ENCODE results near the gene CATSPER4.
A peak's percentile ranks its signal among the peaks of the same experiment; 100 is the strongest.

The CATSPER4 gene

DNA sequence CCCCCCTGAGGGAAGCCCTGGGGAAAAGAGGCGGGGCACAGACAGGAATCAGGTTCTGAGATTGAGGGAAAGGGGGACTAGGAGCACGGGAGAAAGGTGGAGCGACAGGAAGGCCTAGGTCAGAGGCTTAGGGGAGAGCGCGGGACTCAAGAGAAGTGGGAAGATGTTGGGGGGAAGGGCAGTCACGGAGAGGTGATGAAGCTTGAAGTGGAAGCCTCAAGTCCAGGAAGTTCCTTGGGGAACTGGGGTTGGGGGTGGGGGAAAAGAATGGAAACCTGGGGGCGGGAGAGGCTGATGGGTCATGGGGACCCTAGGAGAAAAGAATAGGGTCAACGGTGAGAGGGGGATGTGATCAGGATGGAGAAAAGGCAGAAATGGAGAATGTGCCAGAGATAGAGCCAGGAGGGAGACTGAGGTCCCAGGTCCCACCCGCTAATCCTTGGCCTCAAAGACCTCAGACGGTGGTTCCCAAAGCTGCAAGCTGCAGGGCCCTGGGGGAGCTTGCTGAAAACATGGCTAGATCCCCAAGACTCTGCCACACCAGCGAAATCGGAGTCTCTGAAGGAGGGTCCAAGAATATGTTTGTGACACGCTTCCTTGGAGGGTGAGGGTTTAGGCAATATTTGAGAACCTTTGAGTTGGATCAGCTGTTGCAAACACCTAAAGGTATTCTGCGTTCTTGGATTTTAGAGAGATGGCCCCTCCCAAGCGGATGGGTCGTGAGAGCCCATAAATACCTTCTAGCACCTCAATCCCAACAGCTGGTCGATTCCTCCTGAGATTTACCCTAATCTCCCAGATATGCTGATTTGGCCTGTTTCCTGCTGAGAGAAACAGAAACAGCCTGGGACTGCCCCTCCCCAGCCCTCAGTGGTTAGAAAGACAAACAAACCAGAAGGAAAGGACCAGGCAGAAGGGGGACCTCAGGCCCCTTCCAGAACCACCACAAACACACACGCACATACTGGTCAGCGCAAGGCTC, 25.2 kb upstream of the CATSPER4 start:
- no peak for DNase-seq (ENCODE audit: low read depth in 3 of 3)

DNA sequence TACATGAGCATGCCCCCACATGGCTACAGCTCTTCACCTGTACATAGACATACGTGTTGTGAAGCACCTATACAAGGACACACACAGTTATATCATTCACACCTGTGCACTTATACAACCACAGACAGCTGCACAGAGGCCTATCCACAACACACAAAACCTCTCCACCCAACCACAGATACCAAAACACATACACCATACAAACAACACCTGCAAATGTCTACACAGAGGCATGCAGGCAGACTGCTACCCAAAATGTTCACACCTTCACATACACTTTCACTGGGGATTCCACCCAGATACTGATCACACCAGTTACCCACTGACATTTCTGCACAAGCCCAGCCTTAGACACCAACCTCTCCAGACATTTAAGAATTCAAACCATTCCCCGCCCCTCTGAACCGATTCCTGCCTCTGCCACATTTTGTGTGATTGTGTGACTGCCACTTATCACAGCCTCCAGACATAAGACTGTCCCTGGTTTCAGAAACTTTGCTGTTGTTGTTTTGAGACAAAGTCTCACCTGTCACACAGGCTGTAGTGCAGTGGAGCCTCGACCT, 23.6 kb upstream of the CATSPER4 start:
- DNase-seq (ENCODE audit: low read depth in 3 of 3) = no peak

DNA sequence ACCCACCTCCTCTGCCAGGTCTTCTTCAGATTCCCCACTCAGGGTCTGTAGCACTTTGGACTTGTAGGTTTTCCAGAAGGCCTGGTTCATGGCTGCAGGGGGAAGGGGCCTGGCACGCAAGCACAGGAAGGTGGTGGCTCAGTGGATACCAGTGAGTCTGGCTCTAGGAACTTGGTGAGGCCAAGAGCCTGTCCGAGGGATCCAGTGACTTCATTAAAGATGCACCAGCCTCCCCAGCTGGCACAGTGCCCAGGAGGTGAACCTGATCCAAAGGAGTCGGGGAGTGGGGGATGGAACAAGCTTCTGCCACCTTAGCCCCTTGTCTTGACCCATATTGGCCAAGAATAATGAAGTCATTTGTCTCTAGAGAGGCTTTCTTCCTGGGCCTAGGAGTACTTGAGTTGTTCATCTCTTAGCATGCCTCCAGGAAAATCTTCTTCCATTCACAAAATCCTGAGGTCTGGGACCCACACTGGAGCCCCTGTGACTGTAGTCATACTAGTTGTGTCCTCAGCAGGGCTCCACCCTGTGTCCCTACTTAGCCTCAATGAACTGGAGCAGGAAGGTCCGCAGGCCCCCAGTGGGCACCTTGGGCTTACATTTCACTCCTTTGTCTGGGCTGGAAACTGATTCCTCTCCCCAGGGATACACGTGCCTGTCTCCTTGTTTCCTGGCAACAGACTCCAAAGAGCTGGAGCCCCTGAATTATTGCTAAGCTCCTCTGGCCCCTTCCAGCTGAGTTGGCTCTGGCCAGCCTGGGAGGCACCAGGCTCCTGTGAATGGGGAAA, 21.8 kb upstream of the CATSPER4 start, which contains the start of gene C1orf232:
Gene C1orf232, minus strand, starts transcription at position 554 of the 788 bp plus-strand sequence. Its CDS starts 464 bp downstream, at position 90.
- no peak for DNase-seq (ENCODE audit: low read depth in 3 of 3)

DNA sequence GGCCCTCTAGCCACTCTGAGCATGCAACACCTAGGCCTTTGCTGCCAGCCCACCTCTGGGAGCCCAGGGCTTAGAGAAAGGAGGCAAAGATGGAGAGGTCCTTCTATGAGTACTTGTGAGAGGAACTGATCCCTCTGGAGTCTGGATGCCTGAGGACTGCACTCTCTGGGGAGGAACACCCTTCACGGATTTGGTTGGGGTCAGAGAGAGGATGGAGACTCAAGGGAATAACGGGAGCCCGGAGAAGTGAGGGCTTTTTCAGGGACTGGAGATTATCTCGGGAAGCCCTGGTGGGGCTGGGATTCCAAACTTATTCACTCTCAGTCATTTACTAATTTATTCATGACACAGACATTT, 21.2 kb upstream of the CATSPER4 start:
- no peak for DNase-seq (ENCODE audit: low read depth in 3 of 3)

DNA sequence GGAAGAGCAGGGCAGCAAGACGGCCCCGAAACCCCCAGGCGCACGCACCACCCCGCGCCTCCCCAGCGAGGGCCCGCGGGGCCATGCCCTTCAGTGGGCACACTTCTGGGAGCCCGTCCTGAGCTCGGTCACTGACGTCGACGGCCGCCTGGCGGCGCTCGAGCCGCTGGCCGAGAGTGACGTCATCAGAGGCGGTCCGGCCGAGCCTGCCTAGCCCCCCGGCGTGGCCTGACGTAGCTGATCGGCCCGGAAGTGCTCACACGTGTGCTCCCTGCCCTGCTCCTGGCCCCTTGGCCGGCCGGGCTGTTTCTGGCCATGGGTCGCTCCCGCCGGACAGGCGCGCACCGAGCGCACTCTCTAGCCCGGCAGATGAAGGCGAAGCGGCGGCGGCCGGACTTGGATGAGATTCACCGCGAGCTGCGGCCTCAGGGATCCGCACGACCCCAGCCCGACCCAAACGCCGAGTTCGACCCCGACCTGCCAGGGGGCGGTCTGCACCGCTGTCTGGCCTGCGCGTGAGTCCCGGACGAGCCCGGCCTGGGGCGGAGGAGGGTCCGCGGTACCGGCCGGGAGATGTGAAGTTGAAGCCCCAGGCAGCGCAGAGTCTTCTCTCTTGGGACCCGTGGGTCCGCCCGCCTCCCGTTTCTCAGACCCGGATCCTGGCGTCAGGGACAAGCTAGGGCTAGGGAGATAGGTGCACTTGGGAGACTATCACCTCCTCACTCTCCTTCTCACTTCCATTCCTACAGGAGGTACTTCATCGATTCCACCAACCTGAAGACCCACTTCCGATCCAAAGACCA, 20.5 kb upstream of the CATSPER4 start, which contains the start of gene ZNF593:
Gene ZNF593, plus strand, starts transcription at position 240 of the 803 bp plus-strand sequence. Its CDS starts 76 bp downstream, at position 316.
- peak; percentile 81 to 89 (median 84) for DNase-seq (ENCODE audit: low read depth in 3 of 3)

DNA sequence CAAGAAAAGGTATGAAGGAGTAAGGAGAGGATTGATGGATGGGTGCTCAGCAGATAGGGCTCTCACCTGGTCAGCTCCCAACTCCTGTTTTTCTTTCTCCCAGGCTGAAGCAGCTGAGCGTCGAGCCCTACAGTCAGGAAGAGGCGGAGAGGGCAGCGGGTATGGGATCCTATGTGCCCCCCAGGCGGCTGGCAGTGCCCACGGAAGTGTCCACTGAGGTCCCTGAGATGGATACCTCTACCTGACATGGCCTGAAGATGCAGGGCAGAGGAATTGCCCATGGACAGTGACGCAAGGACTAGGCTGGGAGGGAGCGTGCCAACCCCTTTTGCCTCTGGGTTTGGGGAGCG, 20.0 kb upstream of the CATSPER4 start:
- no peak for DNase-seq (ENCODE audit: low read depth in 3 of 3)

DNA sequence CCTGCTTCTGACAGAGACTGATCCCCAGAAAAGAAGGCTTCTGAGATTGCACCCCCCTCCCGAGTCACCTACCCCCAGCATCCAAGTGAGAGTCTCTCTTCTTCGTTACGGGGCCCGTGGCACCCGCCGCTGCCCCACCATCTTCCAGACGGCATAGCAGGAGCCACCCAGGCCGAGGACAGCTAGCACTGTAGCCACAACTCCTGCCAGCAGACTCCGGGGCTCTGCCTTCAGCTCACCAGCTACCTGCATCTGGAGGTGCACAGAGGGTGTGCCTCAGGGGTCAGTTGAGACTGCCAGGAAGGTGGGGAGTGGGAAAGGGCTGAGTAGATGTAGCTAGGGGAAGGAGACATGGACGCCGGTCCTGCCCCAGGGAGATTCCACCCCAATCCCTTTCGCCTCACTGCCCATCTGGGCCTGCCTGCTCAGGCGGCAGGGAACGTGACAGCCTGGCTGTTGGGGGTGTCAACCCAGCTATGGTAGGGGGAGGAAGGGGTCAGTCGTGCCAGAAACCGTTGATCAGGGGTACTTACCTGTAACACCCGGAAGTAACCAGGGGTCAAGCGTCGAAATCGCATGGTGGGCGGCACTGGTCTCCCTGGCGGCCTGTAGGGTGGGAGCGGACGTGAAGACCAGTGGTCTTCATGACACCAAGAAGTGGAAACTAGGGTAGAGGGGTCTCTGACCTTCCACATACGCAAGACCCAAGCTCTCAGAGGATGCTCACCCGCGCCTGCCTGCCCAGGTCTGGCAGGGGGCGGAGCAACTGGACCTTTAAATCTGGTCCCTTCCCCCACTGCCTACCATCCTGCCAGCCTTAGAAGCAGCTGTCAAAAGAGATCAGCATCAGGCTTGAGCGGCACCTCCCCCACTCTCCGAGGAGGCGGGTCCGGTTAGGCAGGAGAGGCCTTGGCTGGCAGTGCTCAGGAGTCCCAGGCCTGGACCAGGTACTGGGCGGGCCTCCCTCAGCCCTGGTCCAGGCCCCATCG, 19.0 kb upstream of the CATSPER4 start, which contains the start of gene ZNF593OS:
Gene ZNF593OS, minus strand, starts transcription at position 749 of the 989 bp plus-strand sequence. Its CDS starts 171 bp downstream, at position 578.
- DNase-seq (ENCODE audit: low read depth in 3 of 3) = no peak

DNA sequence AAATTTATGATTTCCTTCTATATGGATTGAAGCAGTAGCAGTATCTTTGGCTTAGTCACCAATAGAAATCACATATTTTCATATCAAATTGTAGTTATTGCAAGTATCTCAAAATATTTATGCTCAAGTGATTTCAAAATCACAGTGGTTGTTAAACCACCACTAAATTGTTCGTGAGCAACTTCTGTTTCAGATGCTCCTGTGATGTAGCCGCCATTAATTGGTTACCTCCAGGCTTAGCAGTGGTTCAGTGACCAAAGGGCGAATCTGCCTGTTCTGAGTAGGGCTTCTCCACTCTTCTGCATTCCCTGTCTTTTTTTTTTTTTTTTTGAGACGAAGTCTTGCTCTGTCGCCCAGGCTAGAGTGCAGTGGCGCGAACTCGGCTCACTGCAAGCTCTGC, 15.1 kb upstream of the CATSPER4 start:
- DNase-seq (ENCODE audit: low read depth in 3 of 3) = no peak

DNA sequence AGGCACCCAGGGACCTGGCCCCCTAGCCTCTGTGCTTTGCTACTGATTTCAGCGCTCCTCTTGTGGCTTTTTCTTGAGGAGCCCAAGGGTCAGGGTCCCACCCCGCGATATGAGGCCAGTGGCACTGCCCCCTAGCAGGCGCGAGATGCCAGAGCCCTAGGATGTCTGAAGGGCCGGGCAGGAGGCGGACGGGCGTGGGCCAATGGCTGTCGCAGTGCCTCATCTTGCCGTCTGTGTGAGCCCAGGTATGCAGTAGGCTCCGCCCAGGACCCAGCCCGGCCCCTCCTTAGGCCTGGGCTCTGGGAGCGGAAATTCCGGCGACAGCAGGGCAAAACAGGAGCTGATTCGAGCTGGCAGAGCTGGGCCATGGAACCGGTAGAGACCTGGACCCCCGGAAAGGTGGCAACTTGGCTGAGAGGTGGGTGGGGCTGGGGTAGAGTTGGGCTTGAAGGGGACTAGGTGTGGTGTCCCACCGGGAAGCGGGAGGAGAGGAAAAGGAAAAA, 13.2 kb upstream of the CATSPER4 start, which contains the start of gene CNKSR1:
Gene CNKSR1, plus strand, starts transcription at position 310 of the 503 bp plus-strand sequence. Its CDS starts 57 bp downstream, at position 367.
- peak in 1 of 3 experiments; percentile 37 for DNase-seq (ENCODE audit: low read depth in 3 of 3)

DNA sequence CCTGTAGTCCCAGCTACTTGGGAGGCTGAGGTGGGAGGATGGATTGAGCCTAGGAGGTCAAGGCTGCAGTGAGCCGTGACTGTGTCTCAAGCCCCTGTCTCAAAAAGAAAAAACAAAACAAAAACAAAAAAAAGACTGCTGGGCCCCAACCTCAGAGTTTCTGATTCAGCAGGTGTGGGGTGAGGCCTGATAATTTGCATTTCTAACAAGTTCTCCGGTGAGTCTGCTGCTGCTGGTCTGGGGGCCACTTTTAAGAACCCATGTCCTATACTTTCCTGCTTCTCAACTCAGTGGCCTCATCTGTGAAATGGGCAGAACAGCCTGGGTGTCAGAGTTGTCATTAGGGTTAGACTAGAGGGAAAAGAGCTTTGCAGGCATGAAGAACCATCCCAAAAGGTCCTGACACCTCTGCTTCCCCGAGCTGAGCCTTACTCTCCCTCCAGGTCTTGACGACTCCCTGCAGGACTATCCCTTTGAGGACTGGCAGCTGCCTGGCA, 10.3 kb upstream of the CATSPER4 start:
- no peak for DNase-seq (ENCODE audit: low read depth in 3 of 3)

DNA sequence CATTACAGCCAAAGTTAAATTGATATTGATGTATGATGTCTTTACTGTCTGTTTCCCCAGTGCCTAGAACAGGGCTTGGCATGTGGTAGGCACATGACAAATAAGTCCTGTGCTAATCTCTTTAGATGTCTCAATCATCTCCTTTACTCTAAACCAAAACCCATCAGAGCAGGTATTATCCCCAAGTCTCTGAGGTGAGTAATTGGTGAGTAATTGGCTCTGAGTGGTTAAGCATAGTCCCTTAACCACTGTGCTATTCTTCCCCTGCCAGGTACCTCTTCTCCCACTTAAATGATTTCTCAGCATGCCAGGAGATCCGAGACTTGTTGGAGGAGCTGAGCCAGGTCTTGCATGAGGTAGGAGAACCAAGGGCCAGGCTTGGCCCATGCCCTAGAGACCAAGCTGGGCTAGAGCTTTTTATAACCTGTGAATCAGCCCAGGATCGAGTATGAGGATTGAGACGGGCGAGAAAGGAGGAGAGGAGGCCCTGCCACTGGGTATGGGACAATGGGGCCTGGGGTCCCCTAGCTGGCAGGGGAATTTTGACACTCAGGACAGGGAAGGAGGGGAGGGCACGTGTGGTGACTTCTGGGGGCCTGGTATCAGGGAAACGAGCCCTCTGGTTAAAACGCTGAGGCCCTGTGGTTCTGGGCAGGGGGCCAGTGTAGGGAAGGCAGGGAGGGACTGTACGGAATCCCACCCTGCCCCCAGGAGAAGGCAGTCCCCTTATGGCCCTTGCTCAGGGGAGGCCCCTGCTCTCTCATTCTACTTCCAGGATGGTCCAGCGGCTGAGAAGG, 8.6 kb upstream of the CATSPER4 start:
- no peak for DNase-seq (ENCODE audit: low read depth in 3 of 3)

DNA sequence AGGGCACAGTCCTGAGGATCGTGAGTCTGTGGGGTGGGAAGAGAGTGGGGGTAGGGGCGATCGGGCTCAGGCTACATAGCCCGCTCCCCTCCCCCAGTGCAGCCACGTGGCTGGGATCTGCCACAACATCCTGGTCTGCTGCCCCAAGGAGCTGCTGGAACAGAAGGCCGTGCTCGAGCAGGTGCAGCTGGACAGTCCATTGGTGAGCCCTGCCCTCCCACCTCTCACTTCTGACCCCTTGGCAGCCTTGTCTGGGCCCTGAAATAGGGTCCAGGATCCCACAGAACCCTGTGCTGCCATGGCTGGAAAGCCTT, 8.1 kb upstream of the CATSPER4 start:
- no peak for DNase-seq (ENCODE audit: low read depth in 3 of 3)

DNA sequence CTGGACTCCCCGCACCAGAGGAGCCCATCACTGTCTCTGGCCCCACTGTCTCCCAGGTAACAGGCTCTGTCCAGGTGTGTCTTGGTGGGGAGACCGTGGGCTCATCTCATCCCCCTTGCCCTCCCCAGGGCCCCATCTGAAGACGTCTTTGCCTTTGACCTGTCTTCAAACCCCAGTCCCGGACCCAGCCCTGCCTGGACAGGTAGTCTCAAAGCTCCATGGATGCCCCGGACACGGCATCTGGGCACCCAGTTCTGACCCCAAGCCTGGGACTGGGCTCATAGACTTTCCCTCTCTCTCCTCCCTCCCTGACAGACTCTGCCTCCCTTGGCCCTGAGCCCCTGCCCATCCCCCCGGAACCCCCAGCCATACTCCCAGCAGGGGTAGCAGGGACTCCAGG, 6.3 kb upstream of the CATSPER4 start:
- no peak for DNase-seq (ENCODE audit: low read depth in 3 of 3)

DNA sequence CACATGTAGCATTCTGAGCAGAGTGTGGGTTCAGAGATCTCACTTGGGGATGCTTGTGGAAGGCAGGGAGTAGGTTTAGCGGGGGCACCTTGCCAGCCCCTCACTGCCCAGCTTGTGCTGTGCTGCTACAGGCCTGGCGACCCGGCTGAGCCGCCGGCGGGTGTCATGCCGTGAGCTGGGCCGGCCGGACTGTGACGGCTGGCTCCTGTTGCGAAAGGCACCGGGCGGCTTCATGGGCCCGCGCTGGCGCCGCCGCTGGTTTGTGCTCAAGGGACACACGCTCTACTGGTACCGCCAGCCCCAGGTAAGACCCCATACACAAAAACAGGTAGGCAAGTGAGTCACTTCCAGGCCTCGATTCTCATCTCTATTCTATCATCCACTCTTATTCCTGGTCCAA, 5.5 kb upstream of the CATSPER4 start:
- DNase-seq (ENCODE audit: low read depth in 3 of 3) = no peak

DNA sequence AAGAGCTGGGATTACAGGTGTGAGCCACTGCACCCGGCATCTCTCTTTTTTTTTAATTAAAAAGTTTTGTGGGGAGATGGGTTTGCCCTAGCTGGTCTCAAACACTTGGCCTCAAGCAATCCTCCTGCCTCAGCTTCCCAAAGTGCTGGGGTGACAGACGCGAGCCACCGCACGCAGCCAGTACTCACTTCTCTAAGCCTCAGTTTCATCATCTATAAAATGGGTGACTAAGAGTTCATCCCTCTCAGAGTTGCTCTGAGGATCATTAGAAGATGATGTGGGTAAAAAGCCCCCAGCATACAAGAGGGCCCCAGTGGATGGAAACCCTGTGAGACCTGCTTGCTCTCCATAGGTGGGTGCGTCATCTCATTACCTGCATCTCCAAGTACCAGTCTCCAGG, 2.5 kb upstream of the CATSPER4 start:
- no peak for DNase-seq (ENCODE audit: low read depth in 3 of 3)

DNA sequence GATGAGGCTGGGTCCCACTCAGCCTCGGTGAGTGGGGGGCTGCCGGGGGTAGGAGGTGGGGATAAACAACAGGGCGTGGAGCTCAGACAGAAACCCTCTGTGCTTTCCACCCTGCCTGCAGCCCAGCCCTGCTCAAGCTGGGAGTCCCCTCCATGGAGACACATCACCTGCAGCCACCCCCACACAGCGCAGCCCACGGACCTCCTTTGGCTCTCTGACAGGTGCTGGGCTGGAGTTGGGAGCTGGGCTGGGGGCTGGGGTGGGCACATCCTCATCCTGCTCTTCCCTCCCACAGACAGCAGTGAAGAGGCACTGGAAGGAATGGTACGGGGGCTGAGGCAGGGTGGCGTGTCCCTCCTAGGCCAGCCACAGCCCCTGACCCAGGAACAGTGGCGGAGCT, 1.9 kb upstream of the CATSPER4 start:
- no peak for DNase-seq (ENCODE audit: low read depth in 3 of 3)

DNA sequence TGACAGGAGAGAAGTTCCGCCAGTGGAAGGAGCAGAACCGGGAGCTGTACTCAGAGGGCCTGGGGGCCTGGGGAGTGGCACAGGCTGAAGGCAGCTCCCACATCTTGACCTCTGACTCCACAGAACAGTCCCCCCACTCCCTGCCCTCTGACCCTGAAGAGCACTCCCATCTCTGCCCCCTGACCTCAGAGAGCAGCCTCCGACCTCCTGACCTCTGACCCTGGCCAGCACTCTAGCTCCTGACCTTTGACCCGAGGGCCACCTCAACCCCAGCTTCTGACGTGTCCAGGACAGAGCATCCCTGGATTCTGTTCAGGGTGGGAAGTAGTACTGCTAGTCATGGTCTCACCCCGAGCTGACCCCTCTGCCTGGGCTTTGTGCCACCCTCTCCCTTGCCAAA, 1.1 kb upstream of the CATSPER4 start:
- DNase-seq (ENCODE audit: low read depth in 3 of 3) = no peak

DNA sequence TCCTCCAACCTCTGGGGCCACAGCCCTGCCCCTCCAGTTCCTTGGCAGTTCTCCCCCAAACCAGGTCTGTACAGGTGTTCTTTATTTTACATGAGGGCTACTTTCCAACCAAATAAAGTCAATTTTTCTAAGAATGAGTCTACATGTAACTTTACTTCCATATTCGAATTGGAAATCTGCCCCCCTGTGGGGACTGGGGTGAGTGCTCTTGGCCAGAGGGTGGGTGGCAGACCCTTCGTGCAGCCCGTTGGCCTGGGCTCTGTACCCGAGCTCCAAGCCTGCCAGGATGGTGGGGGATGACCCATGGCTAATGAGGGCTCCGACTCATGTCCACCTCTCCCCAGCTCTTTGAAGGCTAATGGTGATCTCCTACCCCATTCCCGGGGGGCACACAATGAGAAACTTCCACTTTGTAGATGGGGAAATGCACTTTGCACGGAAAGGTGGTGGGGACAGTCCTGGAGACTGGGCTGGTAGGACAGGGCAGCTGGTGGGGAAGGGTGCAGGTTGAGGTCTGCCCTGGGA, 589 bp upstream of the CATSPER4 start:
- DNase-seq (ENCODE audit: low read depth in 3 of 3) = no peak

DNA sequence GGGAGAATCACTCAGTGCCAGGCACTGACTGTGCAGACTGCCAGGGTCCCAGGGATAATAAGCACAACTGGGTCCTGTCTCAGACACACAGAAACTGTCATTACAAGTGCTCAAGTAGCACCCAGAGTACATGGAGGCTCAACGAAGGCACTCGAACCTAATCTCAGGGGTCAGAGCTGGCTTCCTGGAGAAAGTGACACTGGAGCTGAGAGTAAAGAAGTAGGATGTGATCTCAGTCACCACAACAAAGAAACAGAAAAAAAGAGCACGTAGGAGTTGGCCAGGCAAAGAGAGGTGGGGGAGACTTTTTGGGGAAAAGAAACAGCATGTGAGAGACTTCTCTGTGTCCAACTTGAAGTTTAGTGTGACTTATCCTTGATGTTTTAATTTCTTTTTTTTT, 1.3 kb downstream of the CATSPER4 start:
- peak in 1 of 3 experiments; percentile 19 for DNase-seq (ENCODE audit: low read depth in 3 of 3)
